ENCODE results near the gene OR1N1.
A peak's percentile ranks its signal among the peaks of the same experiment; 100 is the strongest.

The OR1N1 gene

GRCh38 chr9:122518841-122519240 lies 8.3 kb downstream of the OR1N1 start, which contains the start of gene OR1J4:
Gene OR1J4, plus strand, starts transcription at chr9:122519141. Its CDS starts 0 bp downstream, at chr9:122519141.
- TF ChIP-seq MAX (IDR thresholded peaks at IDR 0.05) (no peak), CREB1 (IDR thresholded peaks at IDR 0.05; ENCODE audit: low read depth) (no peak), TCF12 (IDR thresholded peaks at IDR 0.05; ENCODE audit: low read depth) (no peak)

GRCh38 chr9:122518226-122518625 lies 8.9 kb downstream of the OR1N1 start:
- TF ChIP-seq CREB1 (IDR thresholded peaks at IDR 0.05; ENCODE audit: low read depth), result no peak
- no peak for TF ChIP-seq EGR1 (IDR thresholded peaks at IDR 0.05)
- TF ChIP-seq USF1 (IDR thresholded peaks at IDR 0.05), result no peak
- no peak for TF ChIP-seq MAX (IDR thresholded peaks at IDR 0.05)
- no peak for TF ChIP-seq FOXM1 (IDR thresholded peaks at IDR 0.05; ENCODE audit: borderline replicate concordance, low read depth)
- TF ChIP-seq TCF12 (IDR thresholded peaks at IDR 0.05; ENCODE audit: low read depth), result no peak
- no peak for TF ChIP-seq YY1 (IDR thresholded peaks at IDR 0.05; ENCODE audit: low read depth)
- TF ChIP-seq ZBTB7A (IDR thresholded peaks at IDR 0.05; ENCODE audit: low read depth), result no peak
- TF ChIP-seq REST (IDR thresholded peaks at IDR 0.05; ENCODE audit: low read depth), result no peak
- TF ChIP-seq EP300 (IDR thresholded peaks at IDR 0.05; ENCODE audit: borderline replicate concordance), result no peak
- TF ChIP-seq RAD21 (IDR thresholded peaks at IDR 0.05; ENCODE audit: low read depth), result no peak
- TF ChIP-seq TEAD4 (IDR thresholded peaks at IDR 0.05), result no peak
- no peak for TF ChIP-seq NFIC (IDR thresholded peaks at IDR 0.05)
- TF ChIP-seq CEBPB (IDR thresholded peaks at IDR 0.05), result no peak
- TF ChIP-seq TAF1 (IDR thresholded peaks at IDR 0.05; ENCODE audit: low read depth), result no peak

- TF ChIP-seq MAX (IDR thresholded peaks at IDR 0.05), result no peak
- TF ChIP-seq EP300 (IDR thresholded peaks at IDR 0.05; ENCODE audit: borderline replicate concordance), result no peak
- TF ChIP-seq CREB1 (IDR thresholded peaks at IDR 0.05; ENCODE audit: low read depth), result no peak
- no peak for TF ChIP-seq TAF1 (IDR thresholded peaks at IDR 0.05; ENCODE audit: low read depth)
- no peak for TF ChIP-seq ZBTB7A (IDR thresholded peaks at IDR 0.05; ENCODE audit: low read depth)
Observed at GRCh38 chr9:122510502-122510901, 16.6 kb downstream of the OR1N1 start, which contains the start of gene OR1J2. Gene OR1J2, plus strand, starts transcription at chr9:122510802. Its CDS starts 0 bp downstream, at chr9:122510802.

- TF ChIP-seq TAF1 (IDR thresholded peaks at IDR 0.05; ENCODE audit: low read depth) (no peak), RAD21 (IDR thresholded peaks at IDR 0.05; ENCODE audit: low read depth) (no peak)
Observed at GRCh38 chr9:122506964-122507363, 20.1 kb downstream of the OR1N1 start.

- TF ChIP-seq RAD21 (IDR thresholded peaks at IDR 0.05; ENCODE audit: low read depth) (peak; percentile 71), MAX (IDR thresholded peaks at IDR 0.05) (no peak)
Observed at GRCh38 chr9:122498883-122499288, 28.2 kb downstream of the OR1N1 start.

- TF ChIP-seq TAF1 (IDR thresholded peaks at IDR 0.05; ENCODE audit: low read depth), result no peak
Observed at GRCh38 chr9:122479062-122479461, 48.0 kb downstream of the OR1N1 start.

GRCh38 chr9:122477826-122478225 lies 49.3 kb downstream of the OR1N1 start, which contains the start of gene OR1J1:
Gene OR1J1, minus strand, starts transcription at chr9:122477926. Its CDS starts 0 bp downstream, at chr9:122477926.
- TF ChIP-seq TCF12 (IDR thresholded peaks at IDR 0.05; ENCODE audit: low read depth), result no peak
- no peak for TF ChIP-seq CEBPB (IDR thresholded peaks at IDR 0.05)
- no peak for TF ChIP-seq YY1 (IDR thresholded peaks at IDR 0.05; ENCODE audit: low read depth)
- no peak for TF ChIP-seq CREB1 (IDR thresholded peaks at IDR 0.05; ENCODE audit: low read depth)
- TF ChIP-seq EP300 (IDR thresholded peaks at IDR 0.05; ENCODE audit: borderline replicate concordance), result no peak
- TF ChIP-seq RAD21 (IDR thresholded peaks at IDR 0.05; ENCODE audit: low read depth), result no peak
- TF ChIP-seq MAX (IDR thresholded peaks at IDR 0.05), result no peak
- TF ChIP-seq NFIC (IDR thresholded peaks at IDR 0.05), result no peak

GRCh38 chr9:122477346-122477745 lies 49.7 kb downstream of the OR1N1 start:
- TF ChIP-seq TAF1 (IDR thresholded peaks at IDR 0.05; ENCODE audit: low read depth), result no peak
